Measurements from ENCODE around the gene F5. TPM values are rescaled to one million over a fixed set of nuclear protein-coding genes. Genes with fewer than 3 reads are reported as not detected.

Gene F5
- polyA plus RNA-seq, 1 donor = 0.30 TPM

Other genes starting within 250 kb of the F5 start
- 24.2 TPM for gene NME7, start 218.7 kb downstream of the F5 start, polyA plus RNA-seq
- 22.5 TPM for gene BLZF1, start 218.3 kb downstream of the F5 start, polyA plus RNA-seq
- 1.3 TPM for gene CCDC181, start 159.0 kb downstream of the F5 start, polyA plus RNA-seq
- gene SLC19A2, start 100.5 kb downstream of the F5 start, polyA plus RNA-seq = 12.1 TPM
- 1.8 TPM for gene SELP, start 43.6 kb upstream of the F5 start, polyA plus RNA-seq
- 2.1 TPM for gene SELL, start 125.1 kb upstream of the F5 start, polyA plus RNA-seq
- gene SELE, start 147.6 kb upstream of the F5 start, polyA plus RNA-seq = 0.84 TPM
- gene METTL18, start 208.4 kb upstream of the F5 start, polyA plus RNA-seq = 11.2 TPM

Measured in large intestine (tissue), 1 donor.